AG04450 (cell line): ENCODE results near the gene PPARA. TPM values are rescaled to one million over a fixed set of nuclear protein-coding genes. Genes with fewer than 3 reads are reported as not detected.

Experiments
- CTCF ChIA-PET: fragments of 300-600, 350-600 bp; formaldehyde crosslinking; extraction: SDS; loops from one replicate; lab custom pipeline; 2022; ENCODE audit warnings: antibody characterized with exemption, inconsistent platforms; lab: Charles Lee
- POLR2A ChIA-PET: fragments of 350-600 bp; formaldehyde crosslinking; extraction: SDS; loops from one replicate; lab custom pipeline; 2021; ENCODE audit warnings: antibody characterized with exemption, inconsistent platforms; lab: Yijun Ruan, JAX
- DNase-seq: peaks from one replicate; pipeline ENCODE4 v3.0.0-alpha.2; 2011; ENCODE audit warnings: low read depth, low spot score
- H3K27ac ChIP-seq: one replicate; pipeline ENCODE4 v1.5.1; 2012; ENCODE audit warnings: low read depth, low read length, control low read depth
- H3K27me3 ChIP-seq: one replicate; pipeline ENCODE4 v1.6.0; 2012; ENCODE audit warnings: low read length; ENCODE audit not compliant: control insufficient read depth, insufficient read depth
- H3K4me3 ChIP-seq: 2 replicates; pipeline ENCODE4 v1.5.1; 2011; ENCODE audit warnings: mild to moderate bottlenecking, low read depth, low read length, control low read depth
- H3K9me3 ChIP-seq: 2 replicates; pipeline ENCODE4 v1.5.1; 2012; ENCODE audit warnings: low read length; ENCODE audit not compliant: control insufficient read depth, insufficient read depth
- polyA plus RNA-seq: library from polyadenylated mRNA; depleted of rRNA; stranded (reverse); fragments of >200 nt; gene quantifications from 2 replicates; pipeline ENCODE4 v1.2.3, GENCODE V29; 2011
- TF ChIP-seq, protein P1 (sequence below): IDR thresholded peaks from 2 replicates; pipeline ENCODE4 v1.5.1; 2011; ENCODE audit warnings: low read depth, low read length, control low read depth, inconsistent platforms

Gene PPARA
- polyA plus RNA-seq, 1 experiment: 10.4 TPM

DNA sequence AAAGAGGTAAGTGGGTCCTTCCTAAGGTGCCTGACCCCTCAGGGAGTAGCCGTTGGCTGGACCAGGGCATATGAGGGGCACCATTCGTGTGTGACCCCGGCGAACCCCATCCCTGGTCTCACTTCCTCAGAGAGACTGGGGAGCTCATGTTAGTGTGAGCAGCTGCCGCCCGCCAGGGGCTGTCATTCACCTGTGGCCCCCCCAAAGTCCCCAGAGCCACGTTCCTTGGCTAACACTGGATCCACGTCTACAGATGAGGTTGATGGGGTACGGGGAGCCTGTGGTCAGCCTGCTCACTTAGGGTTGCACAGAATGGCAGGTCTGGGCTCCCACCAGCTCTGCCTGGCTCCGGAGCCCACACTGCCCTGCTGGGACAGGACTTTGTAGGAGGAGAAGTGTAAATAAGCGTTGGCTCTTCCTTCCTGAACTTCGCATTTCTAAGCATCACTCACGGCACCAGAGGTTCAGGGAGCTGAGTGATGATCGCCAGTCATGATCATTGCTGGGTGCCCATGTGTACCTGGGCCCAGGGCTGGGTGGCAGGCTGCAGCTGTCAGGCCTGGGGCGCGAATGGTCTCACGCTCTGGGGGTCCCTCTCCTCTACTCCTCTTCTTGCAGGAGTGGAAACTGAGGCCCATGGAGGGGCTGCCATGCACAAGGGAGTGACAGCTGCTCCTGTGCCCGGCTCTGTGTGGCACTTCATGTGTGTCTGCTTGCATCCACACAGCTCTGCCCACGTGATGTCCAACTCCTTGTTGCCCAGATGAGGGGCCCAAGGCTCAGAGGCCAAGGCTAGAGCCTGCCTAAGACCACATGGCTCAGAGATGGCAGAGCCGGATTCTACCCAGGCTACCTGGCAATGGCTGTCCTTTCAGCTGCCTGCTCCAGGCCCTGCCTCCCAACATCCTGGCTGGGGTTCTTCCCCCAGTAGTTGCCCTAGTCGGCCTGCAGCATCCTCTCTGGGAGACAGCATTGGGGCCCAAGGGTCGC lies 128.6 kb downstream of the PPARA start:
- DNase-seq: no peak
- Histone ChIP-seq H3K4me3 (no peak overlapping the region), H3K27ac (no peak overlapping the region), H3K27me3 (no peaks in the 10 kb centered on the region), H3K9me3 (no peaks in the 10 kb centered on the region)
- TF ChIP-seq, protein P1, sequence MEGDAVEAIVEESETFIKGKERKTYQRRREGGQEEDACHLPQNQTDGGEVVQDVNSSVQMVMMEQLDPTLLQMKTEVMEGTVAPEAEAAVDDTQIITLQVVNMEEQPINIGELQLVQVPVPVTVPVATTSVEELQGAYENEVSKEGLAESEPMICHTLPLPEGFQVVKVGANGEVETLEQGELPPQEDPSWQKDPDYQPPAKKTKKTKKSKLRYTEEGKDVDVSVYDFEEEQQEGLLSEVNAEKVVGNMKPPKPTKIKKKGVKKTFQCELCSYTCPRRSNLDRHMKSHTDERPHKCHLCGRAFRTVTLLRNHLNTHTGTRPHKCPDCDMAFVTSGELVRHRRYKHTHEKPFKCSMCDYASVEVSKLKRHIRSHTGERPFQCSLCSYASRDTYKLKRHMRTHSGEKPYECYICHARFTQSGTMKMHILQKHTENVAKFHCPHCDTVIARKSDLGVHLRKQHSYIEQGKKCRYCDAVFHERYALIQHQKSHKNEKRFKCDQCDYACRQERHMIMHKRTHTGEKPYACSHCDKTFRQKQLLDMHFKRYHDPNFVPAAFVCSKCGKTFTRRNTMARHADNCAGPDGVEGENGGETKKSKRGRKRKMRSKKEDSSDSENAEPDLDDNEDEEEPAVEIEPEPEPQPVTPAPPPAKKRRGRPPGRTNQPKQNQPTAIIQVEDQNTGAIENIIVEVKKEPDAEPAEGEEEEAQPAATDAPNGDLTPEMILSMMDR: no peak
- ChIA-PET POLR2A (no interaction called here), CTCF (no interaction called here)

DNA sequence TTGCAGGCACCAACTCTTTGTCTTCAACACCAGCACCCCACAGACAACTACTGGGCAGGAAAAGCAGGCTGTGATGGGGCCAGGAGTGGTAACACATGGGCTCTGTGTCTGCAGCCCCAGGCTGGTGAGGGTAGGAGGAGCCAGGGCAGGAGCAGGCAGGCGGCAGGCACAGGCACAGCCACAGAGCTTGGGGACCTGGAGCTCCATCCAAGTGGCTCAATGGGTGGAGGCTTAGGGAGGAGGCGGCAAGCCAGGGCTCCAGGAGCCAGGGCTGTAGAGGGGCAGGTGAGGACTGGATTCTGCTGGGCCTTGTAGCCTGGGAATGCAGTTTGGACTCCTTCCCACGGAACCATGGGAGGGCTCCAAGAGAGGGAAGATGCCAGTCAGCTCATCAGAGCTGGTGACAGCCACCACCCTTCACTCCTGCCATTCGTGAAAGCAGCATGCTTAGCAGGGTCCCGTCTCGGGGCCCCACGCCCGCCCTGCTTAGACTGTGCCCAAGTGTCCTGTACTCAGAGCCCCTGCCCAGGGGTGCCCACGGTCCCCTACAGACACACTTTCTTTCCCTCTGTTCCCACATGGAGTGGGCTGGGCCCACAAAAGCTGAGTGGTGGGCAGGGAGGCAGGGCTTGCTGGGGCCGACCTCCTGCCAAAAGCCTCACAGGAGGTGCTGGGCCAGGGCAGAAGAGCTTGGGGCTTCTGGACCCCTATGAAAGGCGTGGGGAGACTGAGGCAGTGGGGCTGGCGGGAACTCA lies 129.9 kb downstream of the PPARA start:
- no peaks in the 10 kb centered on the region for H3K9me3 ChIP-seq
- ChIA-PET POLR2A (interaction anchor here (1.0 kb wide), 1 partner anchor 13 kb away, joined by 3 read pairs; the partner anchor contains the start of gene TTC38), CTCF (no interaction called here)
- H3K27me3 ChIP-seq: no peaks in the 10 kb centered on the region
- no peak overlapping the region for H3K4me3 ChIP-seq
- no peak for DNase-seq
- TF ChIP-seq, protein P1: no peak
- no peak overlapping the region for H3K27ac ChIP-seq

DNA sequence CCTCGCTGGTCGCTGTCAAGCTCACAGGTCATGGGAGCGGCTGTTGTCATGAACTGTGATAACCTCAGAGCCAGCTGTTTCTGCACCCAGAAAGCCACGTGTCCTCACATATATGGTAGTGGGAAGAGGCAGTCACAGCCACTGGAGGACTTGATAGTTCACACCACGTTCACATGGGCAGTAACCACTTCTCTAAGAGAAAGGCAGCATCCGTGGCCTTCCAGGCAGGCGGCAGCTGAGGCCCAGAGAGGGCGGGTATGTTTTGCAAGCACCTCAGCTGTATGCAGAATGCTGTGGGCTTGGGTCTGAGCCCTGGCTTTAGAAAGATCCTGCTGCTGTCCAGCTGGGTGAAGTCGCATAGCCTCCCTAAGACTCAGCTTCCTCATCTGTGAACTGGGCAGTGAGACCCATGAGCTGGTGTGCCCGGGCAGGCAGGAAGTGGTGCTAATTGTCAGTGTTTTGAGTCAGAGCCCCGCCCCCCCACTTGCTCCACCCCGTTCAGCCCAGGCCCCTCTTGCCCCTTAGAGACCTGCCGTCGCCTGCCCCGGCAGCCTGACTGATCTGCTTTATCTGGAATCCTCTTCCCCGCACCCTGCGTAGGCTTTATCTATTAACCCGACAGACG lies 130.8 kb downstream of the PPARA start:
- POLR2A ChIA-PET: no interaction called here
- no peaks in the 10 kb centered on the region for H3K27me3 ChIP-seq

DNA sequence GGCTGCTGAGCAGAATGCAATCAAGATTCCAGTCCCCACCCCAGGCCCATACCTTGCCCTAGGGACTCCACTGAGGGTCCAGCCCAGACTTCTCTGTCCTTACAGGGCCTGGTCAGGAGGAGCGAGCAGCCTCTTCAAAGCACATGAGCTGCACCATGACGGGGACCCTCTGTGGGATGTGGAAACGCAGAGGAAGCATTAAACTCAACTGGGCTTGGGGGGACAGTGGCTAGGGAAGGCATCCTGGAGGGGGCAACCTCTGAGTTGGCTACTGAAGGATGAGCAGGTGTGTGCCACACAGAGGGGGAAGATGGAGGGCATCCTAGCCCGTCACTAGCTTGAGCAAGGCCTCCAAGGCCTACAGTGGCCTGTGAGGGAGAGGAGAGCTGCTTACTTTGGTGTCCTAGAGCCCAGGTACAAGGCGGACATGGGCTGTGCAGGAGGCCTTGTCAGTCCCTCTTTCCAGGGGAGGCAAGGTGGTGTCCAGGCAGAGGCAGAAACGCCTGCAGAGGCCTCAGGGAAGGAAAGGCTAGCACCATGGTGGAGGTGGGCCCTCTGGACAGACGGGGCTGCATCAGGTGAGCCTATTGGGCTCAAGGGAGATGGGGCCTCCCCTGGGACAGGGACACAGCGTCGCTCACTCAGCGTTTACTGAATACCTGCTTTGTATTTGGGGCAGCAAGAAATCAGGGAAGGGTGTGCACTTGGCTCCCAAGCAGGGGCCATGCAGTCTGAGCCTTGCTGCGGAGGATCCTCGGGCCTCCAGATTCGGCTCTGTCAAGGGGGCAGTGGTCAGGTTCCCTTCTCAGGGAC lies 131.7 kb downstream of the PPARA start:
- TF ChIP-seq, protein P1: no peak
- Histone ChIP-seq H3K9me3 (no peaks in the 10 kb centered on the region), H3K4me3 (no peak overlapping the region), H3K27me3 (no peaks in the 10 kb centered on the region), H3K27ac (no peak overlapping the region)
- ChIA-PET POLR2A (no interaction called here), CTCF (no interaction called here)
- no peak for DNase-seq

More for the DNA sequence above, 130.8 kb downstream of the PPARA start:
- Histone ChIP-seq H3K4me3 (no peak overlapping the region), H3K27ac (no peak overlapping the region), H3K9me3 (no peaks in the 10 kb centered on the region)
- no peak for DNase-seq
- TF ChIP-seq, protein P1: no peak
- CTCF ChIA-PET: no interaction called here
